Measurements from ENCODE around the gene ZHX3. TPM values are rescaled to one million over a fixed set of nuclear protein-coding genes. Genes with fewer than 3 reads are reported as not detected.

The ZHX3 gene
- total RNA-seq, 1 experiment from 2014 or later, result 9.6 TPM

- Mint-ChIP-seq H3K4me1 (peaks cover 12% of the 10 kb centered on the region), H3K27me3 (ENCODE audit: low read depth) (peaks cover 50% of the 10 kb centered on the region), H3K27ac (no peak overlapping the region), H3K9me3 (peaks cover 2% of the 10 kb centered on the region), H3K36me3 (peaks cover under 1% of the 10 kb centered on the region; the same call in 1 of the 2 replicates), H3K4me3 (peak overlapping the region; percentile 58)
- TF ChIP-seq ELF4 (CRISPR knock-in tag; IDR thresholded peaks at IDR 0.05; ENCODE audit: low read depth) (no peak), ZNF425 (CRISPR knock-in tag; conservative IDR thresholded peaks at IDR 0.05) (no peak), IRF1 (CRISPR knock-in tag; IDR thresholded peaks at IDR 0.05) (no peak), HMGXB4 (CRISPR knock-in tag; IDR thresholded peaks at IDR 0.05) (0 out of 2 replicates have a peak, but pooled peaks have one; percentile 15), CREM (CRISPR knock-in tag; IDR thresholded peaks at IDR 0.05) (0 out of 2 replicates have a peak, but pooled peaks have one; percentile 22), ZNF416 (CRISPR knock-in tag; IDR thresholded peaks at IDR 0.05) (no peak), RORB (CRISPR knock-in tag; IDR thresholded peaks at IDR 0.05) (no peak)
- ChIA-PET CTCF (interaction anchor here (1.0 to 3.1 kb wide), 6 partner anchors 14 to 193 kb away, joined by 4 to 13 read pairs (median 5); partner anchors contain the start of gene LPIN3), POLR2A (no interaction called here)
- peak; percentile 44 for DNase-seq (ENCODE audit: low spot score)
- ATAC-seq, result peak; percentile 58
Observed at GRCh38 chr20:41365777-41366545, 48.4 kb upstream of the ZHX3 start.

- Mint-ChIP-seq H3K27ac (no peak overlapping the region), H3K36me3 (no peaks in the 10 kb centered on the region), H3K4me1 (peaks cover 12% of the 10 kb centered on the region), H3K4me3 (peak overlapping the region; percentile 58), H3K27me3 (ENCODE audit: low read depth) (peaks cover 50% of the 10 kb centered on the region), H3K9me3 (no peaks in the 10 kb centered on the region; the same call in 1 of the 2 replicates)
- no peak for DNase-seq (ENCODE audit: low spot score)
- ChIA-PET CTCF (interaction anchor here (1.0 to 3.1 kb wide), 4 partner anchors 16 to 192 kb away, joined by 4 to 13 read pairs (median 5); partner anchors contain the start of gene LPIN3), POLR2A (no interaction called here)
- no peak for ATAC-seq
- TF ChIP-seq ZBTB21 (CRISPR knock-in tag; IDR thresholded peaks at IDR 0.05; ENCODE audit: borderline replicate concordance) (no peak), ZNF425 (CRISPR knock-in tag; conservative IDR thresholded peaks at IDR 0.05) (no peak), JUN (CRISPR knock-in tag; IDR thresholded peaks at IDR 0.05) (no peak), ERG (CRISPR knock-in tag; IDR thresholded peaks at IDR 0.05) (no peak), MYBL2 (CRISPR knock-in tag; IDR thresholded peaks at IDR 0.05) (no peak), ZBTB43 (CRISPR knock-in tag; IDR thresholded peaks at IDR 0.05) (no peak), ZNF263 (CRISPR knock-in tag; IDR thresholded peaks at IDR 0.05; ENCODE audit: low read depth) (no peak), TCF7 (CRISPR knock-in tag; IDR thresholded peaks at IDR 0.05; ENCODE audit: low read depth) (no peak), ZMAT4 (CRISPR knock-in tag; IDR thresholded peaks at IDR 0.05) (no peak), CDX4 (CRISPR knock-in tag; IDR thresholded peaks at IDR 0.05; ENCODE audit: borderline replicate concordance) (no peak), STAT6 (CRISPR knock-in tag; conservative IDR thresholded peaks at IDR 0.05; ENCODE audit: low read depth) (no peak)
Observed at GRCh38 chr20:41364967-41365765, 47.6 kb upstream of the ZHX3 start.

Measured in WTC11 (cell line).